ENCODE data around the gene EXOC4.
"Not testable (repeated sequence)": the region's sequence is repeated elsewhere in the genome, so short reads cannot be mapped to it uniquely, and the experiment has no call there.

Gene EXOC4

GRCh38 chr7:133887459-133887858, 634.6 kb downstream of the EXOC4 start:
- H3K27me3 ChIP-seq (ENCODE audit: insufficient read depth, low read depth, severe bottlenecking), result no peaks in the 10 kb centered on the region
- no peak for TF ChIP-seq CTCF (IDR thresholded peaks at IDR 0.05; ENCODE audit: low read depth, low read length)
- no peaks in the 10 kb centered on the region for H3K36me3 ChIP-seq
- no peak overlapping the region for H3K27ac ChIP-seq
- no peak overlapping the region for H3K4me3 ChIP-seq (ENCODE audit: low read depth, low read length)
- no peak for DNase-seq
- H3K9me3 ChIP-seq (ENCODE audit: severe bottlenecking), result no peaks in the 10 kb centered on the region

- H3K4me3 ChIP-seq (ENCODE audit: low read depth, low read length), result no peak overlapping the region
- no peaks in the 10 kb centered on the region for H3K36me3 ChIP-seq
- H3K27ac ChIP-seq, result peak overlapping the region; percentile 13; the same call in 1 of the 2 replicates
- no peak for TF ChIP-seq CTCF (IDR thresholded peaks at IDR 0.05; ENCODE audit: low read depth, low read length)
- DNase-seq, result no peak
- no peaks in the 10 kb centered on the region for H3K9me3 ChIP-seq (ENCODE audit: severe bottlenecking)
- no peaks in the 10 kb centered on the region for H3K27me3 ChIP-seq (ENCODE audit: insufficient read depth, low read depth, severe bottlenecking)
Measured at GRCh38 chr7:133888061-133888930, 635.4 kb downstream of the EXOC4 start.

GRCh38 chr7:133904776-133905175, 651.9 kb downstream of the EXOC4 start:
- no peak for TF ChIP-seq CTCF (IDR thresholded peaks at IDR 0.05; ENCODE audit: low read depth, low read length)
- H3K27me3 ChIP-seq (ENCODE audit: insufficient read depth, low read depth, severe bottlenecking), result no peaks in the 10 kb centered on the region
- DNase-seq, result no peak
- H3K4me3 ChIP-seq (ENCODE audit: low read depth, low read length), result no peak overlapping the region
- no peak overlapping the region for H3K27ac ChIP-seq
- no peaks in the 10 kb centered on the region for H3K36me3 ChIP-seq
- no peaks in the 10 kb centered on the region for H3K9me3 ChIP-seq (ENCODE audit: severe bottlenecking)

GRCh38 chr7:133906553-133906952, 653.7 kb downstream of the EXOC4 start:
- not testable (repeated sequence) for H3K4me3 ChIP-seq (ENCODE audit: low read depth, low read length); H3K9me3 ChIP-seq (ENCODE audit: severe bottlenecking); H3K27ac ChIP-seq; H3K36me3 ChIP-seq; H3K27me3 ChIP-seq (ENCODE audit: insufficient read depth, low read depth, severe bottlenecking); DNase-seq

GRCh38 chr7:133910761-133911160, 657.9 kb downstream of the EXOC4 start:
- no peak overlapping the region for H3K27ac ChIP-seq
- no peak overlapping the region for H3K4me3 ChIP-seq (ENCODE audit: low read depth, low read length)
- no peaks in the 10 kb centered on the region for H3K9me3 ChIP-seq (ENCODE audit: severe bottlenecking)
- DNase-seq, result no peak
- no peaks in the 10 kb centered on the region for H3K27me3 ChIP-seq (ENCODE audit: insufficient read depth, low read depth, severe bottlenecking)
- no peaks in the 10 kb centered on the region for H3K36me3 ChIP-seq
- no peak for TF ChIP-seq CTCF (IDR thresholded peaks at IDR 0.05; ENCODE audit: low read depth, low read length)

GRCh38 chr7:133911724-133912123, 658.8 kb downstream of the EXOC4 start:
- Histone ChIP-seq H3K27me3 (ENCODE audit: insufficient read depth, low read depth, severe bottlenecking) (no peaks in the 10 kb centered on the region), H3K9me3 (ENCODE audit: severe bottlenecking) (no peaks in the 10 kb centered on the region), H3K4me3 (ENCODE audit: low read depth, low read length) (no peak overlapping the region), H3K27ac (no peak overlapping the region), H3K36me3 (no peaks in the 10 kb centered on the region)
- DNase-seq, result no peak
- no peak for TF ChIP-seq CTCF (IDR thresholded peaks at IDR 0.05; ENCODE audit: low read depth, low read length)

All from WERI-Rb-1 (cell line).